Sigmoid colon (tissue), 7 donors: ENCODE results near the gene ANAPC5. TPM values are rescaled to one million over a fixed set of nuclear protein-coding genes. Genes with fewer than 3 reads are reported as not detected.
"Not testable (repeated sequence)": the region's sequence is repeated elsewhere in the genome, so short reads cannot be mapped to it uniquely, and the experiment has no call there.

Source experiments
- DNase-seq: peaks from one replicate; pipeline ENCODE4 v3.0.0-alpha.2; 2019
- H3K27ac ChIP-seq, 4 donors: fragments of 200-600 bp; sonication (generic); one replicate each; pipeline ENCODE4 v1.5.1; 2016 to 2019; ENCODE audit warnings: mild to moderate bottlenecking in 1 of 4
- H3K27me3 ChIP-seq, 3 donors: fragments of 200-600 bp; sonication (generic); one replicate each; pipeline ENCODE4 v1.5.1; 2019; ENCODE audit warnings: mild to moderate bottlenecking in 1 of 3
- H3K36me3 ChIP-seq, 4 donors: fragments of 200-600 bp; sonication (generic); one replicate each; pipeline ENCODE4 v1.5.1; 2016 to 2019
- H3K4me1 ChIP-seq, 4 donors: fragments of 200-600 bp; sonication (generic); one replicate each; pipeline ENCODE4 v1.5.1; 2017 to 2019
- H3K4me3 ChIP-seq, 4 donors: fragments of 200-600 bp; sonication (generic); one replicate each; pipeline ENCODE4 v1.5.1; 2017 to 2019; ENCODE audit warnings: mild to moderate bottlenecking in 2 of 4, moderate library complexity in 1 of 4
- H3K9me3 ChIP-seq, 4 donors: fragments of 200-600 bp in 3 of 4; sonication (generic) in 3 of 4; one replicate each; pipeline versions ENCODE4 v1.5.1 to v1.6.1; 2013 to 2019
- CTCF ChIP-seq, 4 experiments: fragments of 450-650 bp in 3 of 4; fragments of 200-600 bp in 1 of 4; IDR thresholded peaks; one replicate each; pipeline ENCODE4 v1.5.1; 2016 to 2019; ENCODE audit warnings: antibody characterized with exemption in 4 of 4, mild to moderate bottlenecking in 3 of 4, moderate library complexity in 2 of 4
- EP300 ChIP-seq, 4 donors: sonication (generic); formaldehyde crosslinking; IDR thresholded peaks; one replicate each; pipeline ENCODE4 v1.6.1; 2017; ENCODE audit warnings: antibody characterized with exemption in 4 of 4
- POLR2A ChIP-seq, 2 donors: fragments of 450-650 bp; IDR thresholded peaks; one replicate each; pipeline ENCODE4 v1.6.1; 2016; ENCODE audit warnings: antibody characterized with exemption in 2 of 2, mild to moderate bottlenecking in 2 of 2, moderate library complexity in 2 of 2
- POLR2AphosphoS5 ChIP-seq, 4 donors: sonication (generic); formaldehyde crosslinking; IDR thresholded peaks; one replicate each; pipeline ENCODE4 v1.6.1; 2017; ENCODE audit warnings: antibody characterized with exemption in 4 of 4
- WGBS, 2 donors: extraction: QIAGEN DNeasy Blood & Tissue Kit; methylation state at CpG; one replicate each; pipeline ENCODE4 v1.1.7; 2013; 5-methylcytosine and 5-hydroxymethylcytosine counted together
- intact Hi-C: fragments of 100-400 bp; cut with DNase I; formaldehyde crosslinking; loops from one replicate; pipeline ENCODE4 v1.15.1; 2023
- polyA plus RNA-seq, 3 donors: library from polyadenylated mRNA; stranded (reverse); fragments of 200-250 nt; gene quantifications; one replicate each; pipeline ENCODE4 v1.2.3, GENCODE V29; 2013
- total RNA-seq, 4 donors: library from RNA; depleted of rRNA; stranded (reverse); fragments of >200 nt; gene quantifications; one replicate each; pipeline ENCODE4 v1.1.0, GENCODE V29; 2016
- donor health status: healthy with polysubstance abuse.
- donor health status: Bipolar disorder and iron deficiency.
- donor health status: healthy.

ANAPC5 gene
- total and polyA plus RNA-seq, 7 donors, result 51.6 to 93.6 (median 76.0) TPM

- no peaks in the 10 kb centered on the region for H3K36me3 ChIP-seq
- peaks cover 0 to 33% (median 24%) of the 10 kb centered on the region in 4 donors for H3K4me1 ChIP-seq
- no peaks in the 10 kb centered on the region for H3K9me3 ChIP-seq
- 96 to 98% methylated on average over 1 of the region's 1 CpG for WGBS, 2 donors
- H3K27me3 ChIP-seq, result no peaks in the 10 kb centered on the region
- H3K27ac ChIP-seq, result no peak overlapping the region
- no peak for TF ChIP-seq POLR2AphosphoS5 (IDR thresholded peaks at IDR 0.05)
- no peak for TF ChIP-seq EP300 (IDR thresholded peaks at IDR 0.05)
- no peak for TF ChIP-seq CTCF (IDR thresholded peaks at IDR 0.05)
- no peak for TF ChIP-seq POLR2A (IDR thresholded peaks at IDR 0.05)
- no peak overlapping the region for H3K4me3 ChIP-seq
- DNase-seq, result no peak
- intact Hi-C loops, result no loop called here
These were observed 66.4 kb downstream of the ANAPC5 start for GRCh38 chr12:121285856-121286255.

GRCh38 chr12:121284551-121285390, 67.4 kb downstream of the ANAPC5 start:
- no peak for TF ChIP-seq EP300 (IDR thresholded peaks at IDR 0.05)
- TF ChIP-seq CTCF (IDR thresholded peaks at IDR 0.05), result no peak
- no peak for TF ChIP-seq POLR2A (IDR thresholded peaks at IDR 0.05)
- TF ChIP-seq POLR2AphosphoS5 (IDR thresholded peaks at IDR 0.05), result no peak
- peaks cover 0 to 35% (median 25%) of the 10 kb centered on the region in 4 donors for H3K4me1 ChIP-seq
- intact Hi-C loops, result no loop called here
- H3K27ac ChIP-seq, result peak overlapping the region; percentile 2 to 52 (median 26)
- H3K36me3 ChIP-seq, result no peaks in the 10 kb centered on the region
- H3K4me3 ChIP-seq, result no peak overlapping the region
- H3K9me3 ChIP-seq, result no peaks in the 10 kb centered on the region
- peak; percentile 71 for DNase-seq
- WGBS, 2 donors, result 86% methylated on average over 14 of the region's 14 CpGs
- H3K27me3 ChIP-seq, result no peaks in the 10 kb centered on the region

- H3K4me3 ChIP-seq, result no peak overlapping the region
- H3K27me3 ChIP-seq, result no peaks in the 10 kb centered on the region
- WGBS, 2 donors, result 92 to 96% methylated on average over 6 of the region's 6 CpGs
- H3K9me3 ChIP-seq, result no peaks in the 10 kb centered on the region
- DNase-seq, result no peak
- intact Hi-C loops, result no loop called here
- H3K36me3 ChIP-seq, result no peaks in the 10 kb centered on the region
- TF ChIP-seq CTCF (IDR thresholded peaks at IDR 0.05), result no peak
- TF ChIP-seq POLR2A (IDR thresholded peaks at IDR 0.05), result no peak
- TF ChIP-seq EP300 (IDR thresholded peaks at IDR 0.05), result no peak
- TF ChIP-seq POLR2AphosphoS5 (IDR thresholded peaks at IDR 0.05), result no peak
- H3K4me1 ChIP-seq, result peaks cover 0 to 44% (median 28%) of the 10 kb centered on the region in 4 donors
- H3K27ac ChIP-seq, result peak overlapping the region in 2 of 4 donors; percentile 2 to 31
These were observed 68.4 kb downstream of the ANAPC5 start for GRCh38 chr12:121283841-121284240.

- Histone ChIP-seq H3K9me3 (no peaks in the 10 kb centered on the region), H3K4me1 (peaks cover 0 to 43% (median 25%) of the 10 kb centered on the region in 4 donors), H3K27ac (peak overlapping the region in 2 of 4 donors; percentile 54), H3K4me3 (no peak overlapping the region), H3K36me3 (no peaks in the 10 kb centered on the region), H3K27me3 (no peaks in the 10 kb centered on the region)
- 89 to 91% methylated on average over 5 of the region's 5 CpGs for WGBS, 2 donors
- TF ChIP-seq POLR2A (IDR thresholded peaks at IDR 0.05) (no peak), CTCF (IDR thresholded peaks at IDR 0.05) (no peak), POLR2AphosphoS5 (IDR thresholded peaks at IDR 0.05) (no peak), EP300 (IDR thresholded peaks at IDR 0.05) (no peak)
- DNase-seq, result no peak
- intact Hi-C loops, result no loop called here
These were observed 68.8 kb downstream of the ANAPC5 start for GRCh38 chr12:121283388-121283787.

- H3K4me3 ChIP-seq, H3K36me3 ChIP-seq, H3K9me3 ChIP-seq, H3K27me3 ChIP-seq, DNase-seq, intact Hi-C loops: not testable (repeated sequence)
- WGBS, 2 donors, result 96 to 97% methylated on average over 11 of the region's 11 CpGs
- H3K4me1 ChIP-seq, result peaks cover 0 to 38% (median 23%) of the 10 kb centered on the region in 4 donors
- H3K27ac ChIP-seq, result peak overlapping the region in 3 of 4 donors; percentile 54 to 55 (median 54)
These were observed 69.3 kb downstream of the ANAPC5 start for GRCh38 chr12:121282910-121283309.
